ENCODE measurements around the gene MAPK14.

MAPK14 gene

DNA sequence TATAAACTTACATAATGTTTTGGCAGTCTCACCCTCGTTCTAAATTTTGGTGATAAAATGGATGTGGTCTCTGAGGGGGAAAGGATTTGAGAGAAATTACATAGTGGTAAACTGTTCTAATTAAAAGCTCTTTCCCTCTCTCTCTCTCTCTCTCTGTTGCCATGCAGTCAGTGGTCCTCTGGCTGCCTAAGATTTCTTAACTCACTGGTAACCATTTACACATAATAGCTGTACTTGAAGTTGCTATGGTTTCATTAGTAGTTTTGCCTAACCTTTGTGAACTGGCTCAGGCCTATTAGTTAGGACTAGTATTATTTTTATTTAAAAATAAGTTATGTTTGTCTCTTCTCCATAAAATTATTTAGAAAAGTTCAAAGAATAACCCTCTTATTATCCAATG lies 42.0 kb downstream of the MAPK14 start:
- H3K4me3 ChIP-seq (ENCODE audit: low read depth in 1 of 2, low read length in 2 of 2): no peak overlapping the region
- H3K4me1 ChIP-seq (ENCODE audit: control insufficient read depth in 1 of 2, insufficient read depth in 2 of 2, low read length in 2 of 2): peaks cover 14 to 27% of the 10 kb centered on the region in 2 donors
- H3K9me3 ChIP-seq (ENCODE audit: control insufficient read depth in 1 of 2, low read length in 2 of 2): no peaks in the 10 kb centered on the region
- H3K27ac ChIP-seq (ENCODE audit: low read length): no peak overlapping the region
- no peaks in the 10 kb centered on the region for H3K27me3 ChIP-seq (ENCODE audit: low read depth, low read length)
- H3K36me3 ChIP-seq (ENCODE audit: control insufficient read depth in 1 of 2, insufficient read depth in 2 of 2, low read length in 2 of 2): no peaks in the 10 kb centered on the region

GRCh38 chr6:36070252-36070651 lies 42.6 kb downstream of the MAPK14 start:
- H3K4me3 ChIP-seq (ENCODE audit: low read depth in 1 of 2, low read length in 2 of 2): no peak overlapping the region
- H3K4me1 ChIP-seq (ENCODE audit: control insufficient read depth in 1 of 2, insufficient read depth in 2 of 2, low read length in 2 of 2): peaks cover 14 to 27% of the 10 kb centered on the region in 2 donors
- no peaks in the 10 kb centered on the region for H3K36me3 ChIP-seq (ENCODE audit: control insufficient read depth in 1 of 2, insufficient read depth in 2 of 2, low read length in 2 of 2)
- no peaks in the 10 kb centered on the region for H3K27me3 ChIP-seq (ENCODE audit: low read depth, low read length)
- no peaks in the 10 kb centered on the region for H3K9me3 ChIP-seq (ENCODE audit: control insufficient read depth in 1 of 2, low read length in 2 of 2)
- no peak overlapping the region for H3K27ac ChIP-seq (ENCODE audit: low read length)

GRCh38 chr6:36071281-36071680 lies 43.7 kb downstream of the MAPK14 start:
- no peaks in the 10 kb centered on the region for H3K9me3 ChIP-seq (ENCODE audit: control insufficient read depth in 1 of 2, low read length in 2 of 2)
- H3K36me3 ChIP-seq (ENCODE audit: control insufficient read depth in 1 of 2, insufficient read depth in 2 of 2, low read length in 2 of 2): peaks cover 0 to 7% of the 10 kb centered on the region in 2 donors
- no peak overlapping the region for H3K4me3 ChIP-seq (ENCODE audit: low read depth in 1 of 2, low read length in 2 of 2)
- no peak overlapping the region for H3K27ac ChIP-seq (ENCODE audit: low read length)
- H3K4me1 ChIP-seq (ENCODE audit: control insufficient read depth in 1 of 2, insufficient read depth in 2 of 2, low read length in 2 of 2): peaks cover 13 to 34% of the 10 kb centered on the region in 2 donors
- no peaks in the 10 kb centered on the region for H3K27me3 ChIP-seq (ENCODE audit: low read depth, low read length)

- Histone ChIP-seq H3K4me1 (ENCODE audit: control insufficient read depth in 1 of 2, insufficient read depth in 2 of 2, low read length in 2 of 2) (peaks cover 9 to 36% of the 10 kb centered on the region in 2 donors), H3K4me3 (ENCODE audit: low read depth in 1 of 2, low read length in 2 of 2) (no peak overlapping the region), H3K27ac (ENCODE audit: low read length) (no peak overlapping the region), H3K27me3 (ENCODE audit: low read depth, low read length) (no peaks in the 10 kb centered on the region), H3K36me3 (ENCODE audit: control insufficient read depth in 1 of 2, insufficient read depth in 2 of 2, low read length in 2 of 2) (peaks cover 0 to 11% of the 10 kb centered on the region in 2 donors), H3K9me3 (ENCODE audit: control insufficient read depth in 1 of 2, low read length in 2 of 2) (no peaks in the 10 kb centered on the region)
Observed at GRCh38 chr6:36071714-36072113, 44.1 kb downstream of the MAPK14 start.

GRCh38 chr6:36072681-36073080 lies 45.1 kb downstream of the MAPK14 start:
- H3K9me3 ChIP-seq (ENCODE audit: control insufficient read depth in 1 of 2, low read length in 2 of 2): no peaks in the 10 kb centered on the region
- no peak overlapping the region for H3K4me3 ChIP-seq (ENCODE audit: low read depth in 1 of 2, low read length in 2 of 2)
- H3K36me3 ChIP-seq (ENCODE audit: control insufficient read depth in 1 of 2, insufficient read depth in 2 of 2, low read length in 2 of 2): peaks cover 1 to 11% of the 10 kb centered on the region in 2 donors
- H3K27ac ChIP-seq (ENCODE audit: low read length): no peak overlapping the region
- no peaks in the 10 kb centered on the region for H3K27me3 ChIP-seq (ENCODE audit: low read depth, low read length)
- H3K4me1 ChIP-seq (ENCODE audit: control insufficient read depth in 1 of 2, insufficient read depth in 2 of 2, low read length in 2 of 2): peaks cover under 1 to 31% of the 10 kb centered on the region in 2 donors

DNA sequence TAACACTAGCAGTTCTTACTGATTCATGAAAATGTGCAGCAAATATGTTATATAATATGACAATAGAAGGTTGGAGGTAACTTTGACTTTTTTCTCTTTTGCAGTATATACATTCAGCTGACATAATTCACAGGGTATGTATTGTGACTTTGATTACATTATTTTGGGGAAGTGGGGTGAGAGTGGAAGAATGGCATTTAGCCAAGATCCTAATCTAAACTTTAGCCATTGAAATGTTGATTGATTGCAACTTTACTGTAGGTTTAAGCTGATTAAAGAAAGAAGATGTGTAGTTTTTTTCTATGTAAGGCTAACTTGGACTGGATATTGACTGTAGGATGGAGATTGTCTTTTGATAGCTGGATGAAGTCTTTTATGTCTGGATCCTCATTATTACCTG lies 46.0 kb downstream of the MAPK14 start:
- H3K9me3 ChIP-seq (ENCODE audit: control insufficient read depth in 1 of 2, low read length in 2 of 2): no peaks in the 10 kb centered on the region
- H3K27me3 ChIP-seq (ENCODE audit: low read depth, low read length): no peaks in the 10 kb centered on the region
- peaks cover 0 to 29% of the 10 kb centered on the region in 2 donors for H3K4me1 ChIP-seq (ENCODE audit: control insufficient read depth in 1 of 2, insufficient read depth in 2 of 2, low read length in 2 of 2)
- no peak overlapping the region for H3K4me3 ChIP-seq (ENCODE audit: low read depth in 1 of 2, low read length in 2 of 2)
- H3K36me3 ChIP-seq (ENCODE audit: control insufficient read depth in 1 of 2, insufficient read depth in 2 of 2, low read length in 2 of 2): peaks cover 10 to 11% of the 10 kb centered on the region in 2 donors
- H3K27ac ChIP-seq (ENCODE audit: low read length): no peak overlapping the region

GRCh38 chr6:36075656-36076055 lies 48.0 kb downstream of the MAPK14 start:
- Histone ChIP-seq H3K4me1 (ENCODE audit: control insufficient read depth in 1 of 2, insufficient read depth in 2 of 2, low read length in 2 of 2) (peaks cover 0 to 15% of the 10 kb centered on the region in 2 donors), H3K27ac (ENCODE audit: low read length) (no peak overlapping the region), H3K36me3 (ENCODE audit: control insufficient read depth in 1 of 2, insufficient read depth in 2 of 2, low read length in 2 of 2) (peaks cover 21 to 25% of the 10 kb centered on the region in 2 donors), H3K27me3 (ENCODE audit: low read depth, low read length) (no peaks in the 10 kb centered on the region), H3K4me3 (ENCODE audit: low read depth in 1 of 2, low read length in 2 of 2) (no peak overlapping the region), H3K9me3 (ENCODE audit: control insufficient read depth in 1 of 2, low read length in 2 of 2) (no peaks in the 10 kb centered on the region)

DNA sequence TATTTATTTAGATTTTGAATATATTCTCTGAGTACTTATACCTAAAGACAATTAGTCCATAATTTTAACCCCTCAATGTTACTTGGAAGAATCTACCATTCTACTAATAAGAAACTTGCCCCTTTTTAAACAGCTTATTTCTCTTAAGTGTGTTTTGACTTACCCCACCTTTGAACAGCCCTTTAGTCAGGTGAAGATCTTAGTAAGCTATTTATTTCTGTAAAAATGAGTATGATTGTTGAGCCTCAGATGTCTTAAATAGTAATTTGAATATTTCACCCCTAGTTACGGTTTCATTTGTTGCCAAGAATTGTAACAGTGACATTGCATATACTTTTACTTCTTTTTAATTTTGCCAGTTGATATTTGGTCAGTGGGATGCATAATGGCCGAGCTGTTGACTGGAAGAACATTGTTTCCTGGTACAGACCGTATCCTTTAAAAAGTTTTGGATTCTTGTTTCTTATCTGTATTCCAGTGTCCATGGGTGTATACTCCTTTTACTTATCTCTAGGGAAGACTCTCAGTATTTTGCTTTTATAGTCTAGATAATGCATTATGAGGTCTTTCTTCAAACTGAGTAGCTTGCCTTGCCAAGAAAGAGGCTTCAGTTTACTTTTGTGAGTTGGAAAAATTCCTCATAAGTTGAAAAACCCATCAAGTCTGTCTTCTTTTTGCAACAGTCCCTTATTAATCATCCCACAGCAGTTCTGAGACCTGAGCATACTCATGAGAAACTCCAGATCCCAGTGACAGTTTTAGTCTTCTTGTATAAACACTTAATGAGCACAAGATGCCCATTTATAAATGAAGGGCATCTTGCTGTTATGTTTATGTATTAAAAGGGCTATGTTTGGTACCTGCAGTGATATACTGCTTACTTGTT lies 48.8 kb downstream of the MAPK14 start:
- H3K9me3 ChIP-seq (ENCODE audit: control insufficient read depth in 1 of 2, low read length in 2 of 2): peaks cover 0 to 5% of the 10 kb centered on the region in 2 donors
- H3K27ac ChIP-seq (ENCODE audit: low read length): no peak overlapping the region
- peaks cover 0 to 15% of the 10 kb centered on the region in 2 donors for H3K4me1 ChIP-seq (ENCODE audit: control insufficient read depth in 1 of 2, insufficient read depth in 2 of 2, low read length in 2 of 2)
- H3K36me3 ChIP-seq (ENCODE audit: control insufficient read depth in 1 of 2, insufficient read depth in 2 of 2, low read length in 2 of 2): peaks cover 29 to 32% of the 10 kb centered on the region in 2 donors
- H3K27me3 ChIP-seq (ENCODE audit: low read depth, low read length): no peaks in the 10 kb centered on the region
- H3K4me3 ChIP-seq (ENCODE audit: low read depth in 1 of 2, low read length in 2 of 2): no peak overlapping the region

GRCh38 chr6:36078159-36078558 lies 50.6 kb downstream of the MAPK14 start:
- H3K36me3 ChIP-seq (ENCODE audit: control insufficient read depth in 1 of 2, insufficient read depth in 2 of 2, low read length in 2 of 2): peaks cover 38 to 49% of the 10 kb centered on the region in 2 donors
- H3K4me1 ChIP-seq (ENCODE audit: control insufficient read depth in 1 of 2, insufficient read depth in 2 of 2, low read length in 2 of 2): peaks cover 0 to 15% of the 10 kb centered on the region in 2 donors
- no peaks in the 10 kb centered on the region for H3K27me3 ChIP-seq (ENCODE audit: low read depth, low read length)
- H3K9me3 ChIP-seq (ENCODE audit: control insufficient read depth in 1 of 2, low read length in 2 of 2): peaks cover 0 to 7% of the 10 kb centered on the region in 2 donors
- no peak overlapping the region for H3K4me3 ChIP-seq (ENCODE audit: low read depth in 1 of 2, low read length in 2 of 2)
- H3K27ac ChIP-seq (ENCODE audit: low read length): no peak overlapping the region

DNA sequence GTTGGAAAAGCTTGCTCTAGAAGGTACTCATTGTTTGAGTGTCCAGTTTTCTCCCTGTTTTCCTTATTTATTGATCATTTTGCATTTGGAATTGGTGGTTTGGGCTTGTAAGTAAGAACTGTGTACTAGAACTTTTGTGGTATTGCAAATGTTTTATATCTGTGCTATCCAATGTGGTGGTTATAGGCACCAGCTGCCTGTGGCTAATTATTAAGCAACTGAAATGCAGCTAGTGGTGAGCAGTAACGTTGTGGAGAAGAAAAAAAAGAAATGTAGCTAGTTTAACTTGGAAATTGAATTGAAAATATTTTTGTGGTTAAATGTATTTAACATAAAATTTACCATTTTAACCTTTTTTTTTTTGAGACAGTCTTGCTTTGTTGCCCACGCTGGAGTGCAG lies 52.0 kb downstream of the MAPK14 start:
- Histone ChIP-seq H3K4me3 (ENCODE audit: low read depth in 1 of 2, low read length in 2 of 2) (no peak overlapping the region), H3K36me3 (ENCODE audit: control insufficient read depth in 1 of 2, insufficient read depth in 2 of 2, low read length in 2 of 2) (peaks cover 46 to 63% of the 10 kb centered on the region in 2 donors), H3K9me3 (ENCODE audit: control insufficient read depth in 1 of 2, low read length in 2 of 2) (peaks cover 0 to 7% of the 10 kb centered on the region in 2 donors), H3K27ac (ENCODE audit: low read length) (no peak overlapping the region), H3K4me1 (ENCODE audit: control insufficient read depth in 1 of 2, insufficient read depth in 2 of 2, low read length in 2 of 2) (peaks cover 0 to 15% of the 10 kb centered on the region in 2 donors), H3K27me3 (ENCODE audit: low read depth, low read length) (no peaks in the 10 kb centered on the region)

DNA sequence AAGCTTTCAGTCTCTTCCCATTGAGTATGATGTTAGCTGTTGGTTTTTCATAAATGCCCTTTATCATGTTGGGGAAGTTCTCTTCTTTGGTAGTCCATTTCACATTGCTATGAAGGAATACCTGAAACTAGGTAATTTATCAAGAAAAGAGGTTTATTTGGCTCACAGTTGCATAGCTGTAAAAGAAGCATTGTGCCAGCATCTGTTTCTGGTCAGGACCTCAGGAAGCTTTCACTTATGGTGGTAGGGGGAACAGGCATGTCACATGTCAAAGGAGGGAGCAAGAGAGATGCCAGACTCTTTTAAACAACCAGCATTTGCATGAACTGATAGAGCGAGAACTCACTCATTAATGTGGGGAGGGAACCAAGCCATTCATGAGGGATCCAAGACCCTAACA lies 54.7 kb downstream of the MAPK14 start:
- Histone ChIP-seq H3K9me3 (ENCODE audit: control insufficient read depth in 1 of 2, low read length in 2 of 2) (peaks cover 0 to 7% of the 10 kb centered on the region in 2 donors), H3K27me3 (ENCODE audit: low read depth, low read length) (no peaks in the 10 kb centered on the region), H3K4me1 (ENCODE audit: control insufficient read depth in 1 of 2, insufficient read depth in 2 of 2, low read length in 2 of 2) (no peaks in the 10 kb centered on the region), H3K36me3 (ENCODE audit: control insufficient read depth in 1 of 2, insufficient read depth in 2 of 2, low read length in 2 of 2) (peaks cover 47 to 54% of the 10 kb centered on the region in 2 donors), H3K27ac (ENCODE audit: low read length) (no peak overlapping the region), H3K4me3 (ENCODE audit: low read depth in 1 of 2, low read length in 2 of 2) (no peak overlapping the region)

Data from muscle layer of duodenum (tissue), 2 donors.